ENCODE data around the gene KRIT1.

Gene KRIT1

GRCh38 chr7:92245487-92246359 is at the start of gene KRIT1, which contains the start of gene ANKIB1:
TSS of gene KRIT1 (minus strand) at chr7:92245914. CDS start at chr7:92242135, 3,779 bp downstream.
TSS of gene ANKIB1 (plus strand) at chr7:92245974. CDS start at chr7:92294979, 49,005 bp downstream.
- peak; percentile 65 for DNase-seq (ENCODE audit: low read depth)

- DNase-seq (ENCODE audit: low read depth), result peak; percentile 9
These were observed 49.7 kb upstream of the KRIT1 start for GRCh38 chr7:92295391-92295790.

- no peak for DNase-seq (ENCODE audit: low read depth)
These were observed 48.3 kb upstream of the KRIT1 start for GRCh38 chr7:92293896-92294590.

GRCh38 chr7:92292981-92293380 is 47.3 kb upstream of the KRIT1 start:
- DNase-seq (ENCODE audit: low read depth), result no peak

GRCh38 chr7:92289321-92289720 is 43.6 kb upstream of the KRIT1 start:
- DNase-seq (ENCODE audit: low read depth), result no peak

- DNase-seq (ENCODE audit: low read depth), result no peak
These were observed 37.2 kb upstream of the KRIT1 start for GRCh38 chr7:92282930-92283329.

DNA sequence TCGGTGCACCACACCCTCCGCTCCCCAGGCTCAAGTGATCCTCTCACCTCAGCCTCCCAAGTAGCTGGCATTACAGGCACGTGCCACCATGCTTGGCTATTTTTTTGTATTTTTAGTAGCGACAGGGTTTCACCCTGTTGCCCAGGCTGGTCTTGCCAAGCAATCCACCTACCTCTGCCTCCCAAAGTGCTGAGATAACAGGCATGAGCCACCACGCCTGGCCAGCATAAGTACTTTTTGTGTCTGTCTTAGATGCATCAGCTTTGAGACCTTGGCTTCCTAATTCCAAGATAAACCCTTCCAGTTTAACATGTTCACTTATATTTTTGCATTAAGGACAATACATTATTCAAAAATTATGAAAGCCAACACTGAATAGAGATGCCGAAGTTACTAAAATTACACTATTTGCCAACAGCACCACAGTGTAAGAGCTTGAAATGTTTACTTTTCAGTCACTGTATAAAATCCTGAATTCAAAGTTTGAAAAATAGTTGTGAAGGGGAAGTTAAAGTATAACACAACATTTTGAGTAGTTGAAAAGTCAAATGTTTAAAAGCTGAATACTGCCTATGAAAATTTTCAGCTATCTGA is 36.6 kb upstream of the KRIT1 start:
- no peak for DNase-seq (ENCODE audit: low read depth)

DNA sequence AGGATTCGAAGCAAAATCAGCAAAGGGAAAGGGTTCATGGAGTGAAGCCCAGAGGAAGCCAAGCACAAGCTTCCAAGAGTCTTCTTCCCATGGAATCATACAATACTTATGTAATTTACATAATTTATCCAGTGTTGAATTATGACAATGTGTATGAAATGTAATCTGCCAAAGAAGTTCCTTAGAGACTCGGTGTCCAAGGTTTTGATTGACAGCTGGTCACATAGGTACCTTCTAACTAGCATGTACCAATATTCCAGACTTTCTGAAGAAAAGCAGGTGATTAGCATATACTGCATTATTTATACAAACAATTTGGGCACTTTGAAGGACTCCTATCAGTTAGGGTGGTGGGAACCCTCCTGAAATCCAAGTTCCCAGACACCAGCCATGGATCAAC is 35.3 kb upstream of the KRIT1 start:
- DNase-seq (ENCODE audit: low read depth), result no peak

- no peak for DNase-seq (ENCODE audit: low read depth)
These were observed 33.8 kb upstream of the KRIT1 start for GRCh38 chr7:92279396-92280031.

DNA sequence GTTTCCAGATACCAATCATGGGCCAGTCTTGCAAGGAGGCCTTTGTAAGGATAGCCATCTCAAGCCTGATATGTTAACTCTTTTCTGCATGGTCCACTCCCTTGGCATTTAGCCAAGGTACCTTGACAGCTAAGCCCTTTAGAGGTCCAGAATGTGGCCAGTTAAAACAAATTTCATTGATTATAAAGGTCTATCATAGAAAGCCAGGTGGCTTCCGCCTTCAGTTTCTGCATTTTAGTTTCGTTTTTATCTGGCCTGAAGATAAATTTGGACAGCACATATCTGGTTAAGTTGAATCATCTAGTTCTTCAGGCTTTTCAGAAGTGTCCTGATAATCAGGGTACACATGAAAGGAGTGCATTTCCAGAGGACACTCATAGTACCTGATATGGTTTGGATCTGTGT is 30.7 kb upstream of the KRIT1 start:
- no peak for DNase-seq (ENCODE audit: low read depth)

DNA sequence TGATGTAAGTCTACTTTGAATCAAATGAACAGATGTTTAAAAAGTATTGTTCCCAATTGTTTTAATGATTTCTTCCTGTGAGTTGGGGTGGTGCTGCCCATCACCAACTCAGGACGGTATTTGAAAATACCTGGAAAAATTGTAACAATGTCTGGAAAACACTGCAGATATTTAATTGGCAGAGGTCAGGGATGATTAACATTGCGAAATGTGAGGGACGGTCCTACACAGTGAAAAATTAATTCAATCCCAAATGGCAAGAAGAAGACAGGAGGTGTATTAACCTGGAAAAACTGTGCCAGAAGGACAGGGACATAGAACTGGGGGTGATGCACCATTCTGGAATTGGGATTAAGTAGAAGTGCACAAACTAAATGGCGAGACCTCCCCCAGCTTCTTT is 29.6 kb upstream of the KRIT1 start:
- DNase-seq (ENCODE audit: low read depth), result no peak

GRCh38 chr7:92268921-92269320 is 23.2 kb upstream of the KRIT1 start:
- DNase-seq (ENCODE audit: low read depth), result no peak

GRCh38 chr7:92266415-92267241 is 20.9 kb upstream of the KRIT1 start:
- DNase-seq (ENCODE audit: low read depth), result no peak

DNA sequence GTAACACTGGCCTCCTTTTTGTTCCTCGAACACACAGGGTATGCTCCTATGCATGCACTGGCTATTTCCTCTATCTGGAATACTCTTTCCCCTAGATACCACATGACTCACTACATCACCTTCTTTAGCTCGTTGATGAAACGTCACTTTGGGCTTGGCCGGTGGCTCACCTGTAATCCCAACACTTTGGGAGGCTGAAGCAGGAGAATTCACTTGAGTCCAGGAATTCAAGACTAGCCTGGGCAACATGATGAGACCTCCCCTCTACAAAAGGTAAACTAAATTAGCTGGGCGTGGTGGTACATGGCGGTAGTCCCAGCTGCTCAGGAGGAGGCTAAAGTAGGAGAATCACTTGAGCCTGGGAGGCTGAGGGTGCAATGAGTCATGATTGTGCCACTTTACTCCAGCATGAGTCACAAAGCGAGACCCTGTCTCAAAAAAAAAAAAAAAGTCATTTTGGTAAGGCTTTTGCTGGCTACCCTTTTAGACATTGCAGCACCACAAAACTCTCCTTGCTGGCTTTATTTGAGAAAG is 14.6 kb upstream of the KRIT1 start:
- DNase-seq (ENCODE audit: low read depth), result no peak

GRCh38 chr7:92259610-92260247 is 14.0 kb upstream of the KRIT1 start:
- no peak for DNase-seq (ENCODE audit: low read depth)

- no peak for DNase-seq (ENCODE audit: low read depth)
These were observed 13.3 kb upstream of the KRIT1 start for GRCh38 chr7:92259062-92259461.

DNA sequence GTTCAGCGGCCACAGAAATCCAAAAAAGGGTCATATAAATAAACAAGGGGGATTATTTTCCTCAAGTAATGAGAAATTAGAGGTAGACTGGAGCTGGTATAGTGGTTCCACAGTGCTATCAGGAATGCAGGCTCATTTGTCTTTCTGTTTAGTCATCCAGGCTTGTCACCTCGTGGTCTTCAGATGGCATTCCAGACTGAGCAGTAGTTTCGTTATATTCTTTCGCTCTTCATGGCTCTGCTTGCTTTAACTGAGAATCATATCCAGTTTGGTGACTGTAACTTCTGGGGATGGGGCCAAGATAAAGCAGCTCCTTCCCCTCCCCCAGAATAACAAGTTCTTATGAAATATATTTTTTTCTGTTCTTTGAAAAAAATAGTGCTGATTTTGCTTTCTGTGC is 9.6 kb upstream of the KRIT1 start:
- peak; percentile 93 for DNase-seq (ENCODE audit: low read depth)

DNA sequence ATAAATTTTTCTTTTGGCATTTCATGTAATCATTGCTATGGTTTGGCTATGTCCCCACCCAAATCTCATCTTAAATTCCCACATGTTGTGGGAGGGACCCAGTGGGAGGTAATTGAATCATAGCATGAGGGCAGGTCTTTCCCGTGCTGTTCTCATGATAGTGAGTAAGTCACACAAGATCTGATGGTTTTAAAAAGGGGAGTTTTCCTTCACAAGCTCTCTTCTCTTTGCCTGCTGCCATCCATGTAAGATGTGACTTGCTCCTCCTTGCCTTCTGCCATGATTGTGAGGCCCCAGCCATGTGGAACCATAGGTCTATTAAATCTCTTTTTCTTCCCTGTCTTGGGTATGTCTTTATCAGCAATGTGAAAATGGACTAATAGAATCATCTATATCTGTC is 9.1 kb upstream of the KRIT1 start:
- DNase-seq (ENCODE audit: low read depth), result peak; percentile 33

DNA sequence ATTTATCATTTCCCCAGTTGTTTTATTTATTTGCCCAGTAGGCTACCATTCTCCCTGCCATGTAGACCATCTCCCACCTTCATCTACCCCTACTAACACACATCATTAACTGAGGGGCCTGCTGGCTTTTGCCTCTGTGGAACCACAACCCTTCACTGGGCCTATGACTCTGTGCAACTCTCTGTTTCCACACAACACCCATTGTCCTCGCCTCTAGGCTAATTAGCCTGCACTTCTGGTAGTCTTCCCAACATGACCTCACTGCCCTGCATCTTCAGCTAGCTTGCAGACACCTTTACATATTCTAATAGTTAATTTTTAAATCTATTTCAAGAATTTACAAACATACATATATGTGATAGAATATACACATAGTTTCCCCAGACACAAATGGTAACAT is 7.5 kb upstream of the KRIT1 start:
- no peak for DNase-seq (ENCODE audit: low read depth)

- DNase-seq (ENCODE audit: low read depth), result no peak
These were observed 5.5 kb upstream of the KRIT1 start for GRCh38 chr7:92251181-92251580.

- no peak for DNase-seq (ENCODE audit: low read depth)
These were observed 4.9 kb upstream of the KRIT1 start for GRCh38 chr7:92250603-92251002.

All from stromal cell of bone marrow (primary cell).